Osteocyte (in vitro differentiated cells): ENCODE results near the gene CYTH2. TPM values are rescaled to one million over a fixed set of nuclear protein-coding genes. Genes with fewer than 3 reads are reported as not detected.

Experiments used
- DNase-seq: peaks from one replicate; pipeline ENCODE4 v3.0.0; 2021; ENCODE audit warnings: mixed read lengths; ENCODE audit not compliant: unreplicated experiment; ENCODE audit errors: extremely low spot score
- H3K27ac Mint-ChIP-seq: one replicate; pipeline ENCODE4 v1.8.0; 2021; ENCODE audit warnings: mild to moderate bottlenecking, mixed read lengths; ENCODE audit not compliant: unreplicated experiment
- H3K27me3 Mint-ChIP-seq: one replicate; pipeline ENCODE4 v1.8.0; 2021; ENCODE audit warnings: mixed read lengths; ENCODE audit not compliant: unreplicated experiment
- H3K36me3 Mint-ChIP-seq: one replicate; pipeline ENCODE4 v1.8.0; 2021; ENCODE audit warnings: mixed read lengths; ENCODE audit not compliant: unreplicated experiment
- H3K4me1 Mint-ChIP-seq: one replicate; pipeline ENCODE4 v1.8.0; 2021; ENCODE audit warnings: mixed read lengths; ENCODE audit not compliant: unreplicated experiment
- H3K4me3 Mint-ChIP-seq: one replicate; pipeline ENCODE4 v1.8.0; 2021; ENCODE audit warnings: mild to moderate bottlenecking, moderate library complexity, mixed read lengths; ENCODE audit not compliant: unreplicated experiment
- H3K9me3 Mint-ChIP-seq: one replicate; pipeline ENCODE4 v1.8.0; 2021; ENCODE audit warnings: mixed read lengths; ENCODE audit not compliant: unreplicated experiment
- CTCF ChIP-seq: fragments of 200-600 bp; sonication (generic); IDR thresholded peaks from 2 replicates; pipeline ENCODE4 v1.5.0; 2021; ENCODE audit warnings: antibody characterized with exemption, mild to moderate bottlenecking, moderate library complexity
- total RNA-seq: library from RNA; stranded (reverse); gene quantifications from 2 replicates; pipeline ENCODE4 v1.2.1, GENCODE V29; 2021

CYTH2 gene
- total RNA-seq, 1 donor from 2014 or later = 107 TPM

- TF ChIP-seq CTCF = no peak
- H3K27me3 Mint-ChIP-seq = peaks cover 9% of the 10 kb centered on the region
- no peak overlapping the region for H3K4me3 Mint-ChIP-seq
- H3K27ac Mint-ChIP-seq = no peak overlapping the region
- no peak for DNase-seq
- H3K9me3 Mint-ChIP-seq = no peaks in the 10 kb centered on the region
- H3K36me3 Mint-ChIP-seq = no peaks in the 10 kb centered on the region
- H3K4me1 Mint-ChIP-seq = peaks cover 10% of the 10 kb centered on the region
Observed at GRCh38 chr19:48512504-48513288, 43.5 kb downstream of the CYTH2 start.

- peaks cover 13% of the 10 kb centered on the region for H3K27me3 Mint-ChIP-seq
- TF ChIP-seq CTCF = no peak
- no peaks in the 10 kb centered on the region for H3K36me3 Mint-ChIP-seq
- H3K27ac Mint-ChIP-seq = no peak overlapping the region
- no peaks in the 10 kb centered on the region for H3K9me3 Mint-ChIP-seq
- H3K4me3 Mint-ChIP-seq = no peak overlapping the region
- DNase-seq = no peak
- peaks cover 10% of the 10 kb centered on the region for H3K4me1 Mint-ChIP-seq
Observed at GRCh38 chr19:48513289-48514122, 44.3 kb downstream of the CYTH2 start.

- peaks cover 13% of the 10 kb centered on the region for H3K27me3 Mint-ChIP-seq
- H3K4me1 Mint-ChIP-seq = peaks cover 10% of the 10 kb centered on the region
- H3K4me3 Mint-ChIP-seq = no peak overlapping the region
- TF ChIP-seq CTCF = no peak
- H3K9me3 Mint-ChIP-seq = no peaks in the 10 kb centered on the region
- H3K36me3 Mint-ChIP-seq = no peaks in the 10 kb centered on the region
- H3K27ac Mint-ChIP-seq = no peak overlapping the region
- no peak for DNase-seq
Observed at GRCh38 chr19:48514123-48514458, 44.9 kb downstream of the CYTH2 start.

GRCh38 chr19:48516536-48516935 is 47.4 kb downstream of the CYTH2 start:
- H3K4me3 Mint-ChIP-seq = no peak overlapping the region

More at GRCh38 chr19:48516536-48516935, 47.4 kb downstream of the CYTH2 start:
- H3K27ac Mint-ChIP-seq = no peak overlapping the region
- peaks cover 4% of the 10 kb centered on the region for H3K27me3 Mint-ChIP-seq
- no peaks in the 10 kb centered on the region for H3K36me3 Mint-ChIP-seq
- no peak for DNase-seq
- H3K4me1 Mint-ChIP-seq = peaks cover 3% of the 10 kb centered on the region
- TF ChIP-seq CTCF = no peak
- no peaks in the 10 kb centered on the region for H3K9me3 Mint-ChIP-seq
